ENCODE results near the gene PDLIM3.

Gene PDLIM3

DNA sequence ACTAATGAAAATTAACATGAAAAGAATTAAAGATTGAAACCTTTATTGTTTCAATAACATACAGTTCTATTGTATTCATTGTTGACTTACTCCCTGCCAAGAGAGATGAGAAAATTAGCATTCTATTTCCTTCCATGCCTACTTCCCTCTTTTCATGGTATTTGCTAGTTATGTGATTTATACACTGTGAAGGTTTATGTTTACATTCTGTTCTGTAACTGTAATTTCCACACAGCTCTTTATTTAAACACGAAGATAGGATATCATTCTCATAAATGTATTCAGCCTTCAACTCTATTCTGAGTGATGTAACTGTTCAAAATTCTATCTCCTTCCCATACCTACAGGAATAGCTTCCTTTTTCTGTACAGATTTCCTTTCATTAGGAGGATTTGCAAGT lies 70.4 kb downstream of the PDLIM3 start:
- no peak overlapping the region for H3K27ac Mint-ChIP-seq
- no peak for ATAC-seq (replicated peaks)
- H3K4me3 Mint-ChIP-seq = no peak overlapping the region
- H3K36me3 Mint-ChIP-seq = no peaks in the 10 kb centered on the region
- H3K27me3 Mint-ChIP-seq = peaks cover 11 to 28% of the 10 kb centered on the region in 2 donors
- DNase-seq = no peak
- peaks cover 0 to 3% of the 10 kb centered on the region in 2 donors for H3K9me3 Mint-ChIP-seq
- peaks cover 2 to 6% of the 10 kb centered on the region in 2 donors for H3K4me1 Mint-ChIP-seq

DNA sequence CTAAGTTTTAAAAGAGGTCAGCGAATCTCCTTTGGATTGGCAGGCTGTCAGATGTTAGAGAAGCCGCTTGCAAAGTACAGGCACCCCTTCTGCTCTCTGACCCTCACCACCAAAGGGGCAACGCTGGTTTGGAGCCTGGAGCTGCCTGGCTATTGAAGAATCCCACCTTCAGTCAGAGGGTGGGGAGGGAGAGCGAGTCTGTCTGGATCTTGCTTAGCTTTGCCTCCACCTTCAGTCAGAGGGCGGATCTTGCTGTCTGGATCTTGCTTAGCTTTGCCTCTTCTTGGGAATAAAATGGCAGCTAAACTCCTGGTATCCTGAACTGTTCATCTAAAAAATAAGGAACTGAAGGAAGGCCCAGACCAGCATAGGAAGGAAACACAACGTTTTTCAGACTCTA lies 71.1 kb downstream of the PDLIM3 start:
- no peak overlapping the region for H3K27ac Mint-ChIP-seq
- H3K9me3 Mint-ChIP-seq = peaks cover 0 to 2% of the 10 kb centered on the region in 2 donors
- ATAC-seq (replicated peaks) (no peak), DNase-seq (no peak)
- no peak overlapping the region for H3K4me3 Mint-ChIP-seq
- no peaks in the 10 kb centered on the region for H3K4me1 Mint-ChIP-seq
- H3K36me3 Mint-ChIP-seq = no peaks in the 10 kb centered on the region
- H3K27me3 Mint-ChIP-seq = peaks cover 11 to 30% of the 10 kb centered on the region in 2 donors

GRCh38 chr4:185463541-185463940 lies 71.8 kb downstream of the PDLIM3 start:
- no peak for ATAC-seq (replicated peaks)
- Mint-ChIP-seq H3K4me1 (no peaks in the 10 kb centered on the region), H3K27me3 (peaks cover 10 to 32% of the 10 kb centered on the region in 2 donors), H3K9me3 (no peaks in the 10 kb centered on the region), H3K27ac (no peak overlapping the region), H3K4me3 (no peak overlapping the region), H3K36me3 (no peaks in the 10 kb centered on the region)
- DNase-seq = no peak

DNA sequence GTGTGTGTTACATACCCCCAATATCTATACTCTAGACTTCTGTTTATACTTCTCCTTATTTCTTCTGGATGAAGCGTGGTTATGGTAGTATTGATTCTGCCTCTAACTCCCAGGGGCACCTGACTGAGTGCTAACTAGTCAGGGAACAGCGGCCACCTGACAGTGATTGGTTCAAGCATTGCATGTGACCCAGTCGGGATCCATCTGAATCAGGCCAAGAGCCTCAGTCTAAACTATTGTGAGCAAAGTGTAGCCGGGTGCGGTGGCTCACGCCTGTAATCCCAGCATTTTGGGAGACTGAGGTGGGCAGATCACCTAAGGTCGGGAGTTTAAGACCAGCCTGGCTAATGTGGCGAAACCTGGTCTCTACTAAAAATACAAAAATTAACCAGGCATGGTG lies 73.7 kb downstream of the PDLIM3 start:
- Mint-ChIP-seq H3K27me3 (peaks cover 9 to 37% of the 10 kb centered on the region in 2 donors), H3K27ac (no peak overlapping the region), H3K9me3 (no peaks in the 10 kb centered on the region), H3K4me1 (no peaks in the 10 kb centered on the region), H3K36me3 (no peaks in the 10 kb centered on the region), H3K4me3 (no peak overlapping the region)
- DNase-seq (no peak), ATAC-seq (replicated peaks) (no peak)

DNA sequence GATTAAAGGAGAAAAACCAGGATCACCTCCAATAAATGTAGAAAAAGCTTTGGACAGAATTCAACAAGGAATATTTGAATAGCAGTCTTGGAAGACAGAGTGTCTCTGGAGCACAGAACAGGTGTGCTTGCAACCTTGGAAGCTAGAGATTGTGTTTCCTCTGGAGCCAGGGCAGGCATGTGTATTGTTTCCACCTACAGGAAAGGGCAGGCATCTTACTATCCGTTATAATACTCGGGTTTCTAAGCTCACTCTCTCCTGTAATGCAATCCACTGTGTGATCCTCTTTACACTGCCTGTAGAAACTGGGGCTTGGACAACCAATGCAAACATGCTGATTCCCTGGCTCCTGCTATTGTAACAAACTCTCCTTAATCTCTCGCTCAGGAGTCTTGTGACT lies 78.2 kb downstream of the PDLIM3 start:
- Mint-ChIP-seq H3K4me3 (no peak overlapping the region), H3K36me3 (no peaks in the 10 kb centered on the region), H3K27me3 (peaks cover 15 to 46% of the 10 kb centered on the region in 2 donors), H3K9me3 (no peaks in the 10 kb centered on the region), H3K4me1 (no peaks in the 10 kb centered on the region), H3K27ac (no peak overlapping the region)
- ATAC-seq (replicated peaks) = no peak
- no peak for DNase-seq

- H3K36me3 Mint-ChIP-seq = no peaks in the 10 kb centered on the region
- no peak overlapping the region for H3K27ac Mint-ChIP-seq
- H3K27me3 Mint-ChIP-seq = peaks cover 14 to 37% of the 10 kb centered on the region in 2 donors
- no peaks in the 10 kb centered on the region for H3K9me3 Mint-ChIP-seq
- H3K4me3 Mint-ChIP-seq = no peak overlapping the region
- ATAC-seq (replicated peaks) (no peak), DNase-seq (no peak)
- no peaks in the 10 kb centered on the region for H3K4me1 Mint-ChIP-seq
Observed at GRCh38 chr4:185456131-185456530, 79.2 kb downstream of the PDLIM3 start.
